Subcutaneous adipose tissue (tissue), 4 donors: ENCODE data around the gene DCUN1D4. TPM values are rescaled to one million over a fixed set of nuclear protein-coding genes. Genes with fewer than 3 reads are reported as not detected.

ENCODE experiments used
- total RNA-seq, 4 donors: library from RNA; depleted of rRNA; stranded (reverse); fragments of >200 nt; gene quantifications; one replicate each; pipeline ENCODE4 v1.1.0, GENCODE V29; 2016
- TF ChIP-seq, protein P1 (sequence below): fragments of 450-650 bp; IDR thresholded peaks from one replicate; pipeline ENCODE4 v1.5.1; 2016; ENCODE audit warnings: low read depth, mild to moderate bottlenecking, control low read depth, antibody characterized with exemption, moderate library complexity

DCUN1D4 gene
- total RNA-seq, 4 donors from 2014 or later, result 38.8 to 61.7 (median 42.0) TPM

GRCh38 chr4:51845711-51846110, 2.8 kb downstream of the DCUN1D4 start:
- TF ChIP-seq, protein P1, sequence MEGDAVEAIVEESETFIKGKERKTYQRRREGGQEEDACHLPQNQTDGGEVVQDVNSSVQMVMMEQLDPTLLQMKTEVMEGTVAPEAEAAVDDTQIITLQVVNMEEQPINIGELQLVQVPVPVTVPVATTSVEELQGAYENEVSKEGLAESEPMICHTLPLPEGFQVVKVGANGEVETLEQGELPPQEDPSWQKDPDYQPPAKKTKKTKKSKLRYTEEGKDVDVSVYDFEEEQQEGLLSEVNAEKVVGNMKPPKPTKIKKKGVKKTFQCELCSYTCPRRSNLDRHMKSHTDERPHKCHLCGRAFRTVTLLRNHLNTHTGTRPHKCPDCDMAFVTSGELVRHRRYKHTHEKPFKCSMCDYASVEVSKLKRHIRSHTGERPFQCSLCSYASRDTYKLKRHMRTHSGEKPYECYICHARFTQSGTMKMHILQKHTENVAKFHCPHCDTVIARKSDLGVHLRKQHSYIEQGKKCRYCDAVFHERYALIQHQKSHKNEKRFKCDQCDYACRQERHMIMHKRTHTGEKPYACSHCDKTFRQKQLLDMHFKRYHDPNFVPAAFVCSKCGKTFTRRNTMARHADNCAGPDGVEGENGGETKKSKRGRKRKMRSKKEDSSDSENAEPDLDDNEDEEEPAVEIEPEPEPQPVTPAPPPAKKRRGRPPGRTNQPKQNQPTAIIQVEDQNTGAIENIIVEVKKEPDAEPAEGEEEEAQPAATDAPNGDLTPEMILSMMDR, result no peak

DNA sequence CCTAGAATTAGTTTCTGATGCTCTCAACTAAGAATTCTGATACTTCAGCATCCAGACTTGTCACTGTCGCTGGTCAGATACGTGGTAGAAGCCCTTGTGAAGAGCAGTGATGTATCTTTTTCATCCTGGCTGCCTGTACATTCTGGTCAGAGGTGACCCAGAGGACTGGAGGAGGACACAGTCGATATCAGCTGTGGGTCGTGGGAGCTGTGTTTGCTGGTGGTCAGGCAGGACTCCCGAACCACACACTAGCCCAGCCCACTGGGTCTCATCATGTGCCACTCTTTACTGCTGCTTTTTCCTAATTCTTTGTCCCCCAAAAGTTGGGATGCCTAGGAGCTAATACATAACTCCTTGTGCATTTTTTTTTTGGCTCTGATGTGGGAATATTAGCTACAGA, 6.5 kb downstream of the DCUN1D4 start:
- TF ChIP-seq, protein P1, result no peak

DNA sequence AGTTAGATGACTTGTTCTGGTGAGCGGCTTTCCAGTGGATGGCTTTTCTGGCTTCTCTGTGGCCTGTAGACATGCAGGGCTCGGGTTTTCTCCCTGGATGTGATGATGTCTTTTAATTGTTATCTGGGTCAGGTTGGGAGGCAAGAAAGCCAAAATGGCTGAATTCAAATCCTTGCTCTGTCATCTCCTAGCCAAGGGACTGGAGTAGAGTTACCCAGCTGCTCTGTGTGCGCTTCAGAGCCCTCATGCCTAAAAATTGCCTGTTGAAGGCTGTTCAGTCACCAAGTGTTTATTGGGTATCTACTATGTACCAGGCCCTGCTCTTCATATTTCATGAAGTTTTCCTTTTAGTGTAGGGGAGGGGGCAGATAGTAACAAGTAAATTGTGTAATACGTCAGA, 7.3 kb downstream of the DCUN1D4 start:
- TF ChIP-seq, protein P1, result no peak

DNA sequence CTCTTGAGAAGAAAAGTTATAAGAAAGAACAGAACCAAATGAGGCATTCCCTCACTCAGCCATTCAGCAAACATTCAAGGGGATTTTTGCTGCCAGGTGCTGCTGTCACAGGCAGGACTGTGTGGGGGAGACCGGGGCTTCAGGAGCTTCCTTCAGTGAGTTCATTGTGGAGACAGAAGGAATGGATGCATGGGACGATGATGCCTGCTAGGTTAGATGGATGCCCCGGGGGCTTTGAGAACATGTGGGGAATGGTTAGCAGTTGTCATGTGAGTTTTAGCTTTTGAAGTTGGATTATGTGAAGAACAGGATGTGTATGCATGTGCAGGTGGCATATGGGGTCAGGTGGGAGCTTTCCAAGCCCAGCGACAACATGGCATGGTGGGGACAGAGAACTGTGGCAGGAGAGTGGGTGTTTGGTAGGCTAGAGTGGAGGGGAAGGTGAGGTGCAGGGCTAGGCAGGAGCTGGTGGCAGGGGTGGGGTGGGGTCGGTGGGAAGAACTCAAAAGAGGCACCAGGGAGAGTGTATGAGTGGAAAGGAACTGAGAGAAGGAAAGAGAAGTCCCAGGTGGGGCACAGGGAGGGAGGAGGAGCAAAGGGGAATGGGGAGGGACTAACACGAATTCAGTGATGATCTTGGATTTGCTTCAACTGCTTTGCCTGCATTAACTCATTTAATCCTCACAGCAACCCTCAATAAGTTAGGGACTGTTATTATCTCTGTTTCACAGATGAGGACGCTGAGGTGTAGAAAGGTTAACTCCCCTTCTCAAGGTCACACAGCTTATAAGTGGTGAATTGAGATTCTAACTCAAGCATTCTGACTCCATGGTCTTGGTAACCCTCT, 8.4 kb downstream of the DCUN1D4 start:
- TF ChIP-seq, protein P1, result no peak

DNA sequence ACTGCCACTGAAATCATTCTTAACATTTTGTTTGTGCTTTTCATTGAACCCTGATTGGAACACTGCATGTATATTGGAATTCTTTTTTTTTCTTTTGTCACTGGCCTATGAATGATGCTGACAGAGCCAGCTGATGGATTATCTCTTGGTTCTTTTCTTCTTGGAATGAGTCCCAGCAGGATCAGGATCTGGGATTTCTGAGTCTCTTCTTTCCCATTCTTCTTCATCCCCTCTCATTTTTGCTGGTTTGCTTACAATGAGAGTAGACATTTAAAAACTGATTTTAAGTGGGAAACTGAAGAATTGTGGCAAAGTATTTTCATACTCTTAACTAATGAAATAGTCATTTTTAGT, 9.0 kb downstream of the DCUN1D4 start:
- TF ChIP-seq, protein P1, result no peak

- TF ChIP-seq, protein P1, result no peak
Measured at GRCh38 chr4:51853027-51853682, 10.2 kb downstream of the DCUN1D4 start.

GRCh38 chr4:51855270-51855669, 12.3 kb downstream of the DCUN1D4 start:
- TF ChIP-seq, protein P1, result no peak
